K562 (cell line): Measurements from ENCODE around the gene RBM20. TPM values are rescaled to one million over a fixed set of nuclear protein-coding genes. Genes with fewer than 3 reads are reported as not detected.

Experiments used
- CGGBP1 ChIP-seq: fragments of 250-450 bp; sonication (Bioruptor Pico); IDR thresholded peaks from 2 replicates; pipeline ENCODE4 v1.9.0; 2021; ENCODE audit warnings: mild to moderate bottlenecking
- LEF1 ChIP-seq: fragments of 450-650 bp; IDR thresholded peaks from 2 replicates; pipeline ENCODE4 v1.6.1; 2016; ENCODE audit warnings: mild to moderate bottlenecking
- MAFF ChIP-seq: IDR thresholded peaks from 2 replicates; pipeline ENCODE4 v1.6.1; 2012; ENCODE audit warnings: low read length, improper control_type of control experiment
- MCM5 ChIP-seq: fragments of 450-650 bp; IDR thresholded peaks from 2 replicates; pipeline ENCODE4 v1.6.1; 2016; ENCODE audit warnings: low read depth
- OTX1 ChIP-seq: fragments of 450-650 bp; formaldehyde crosslinking; IDR thresholded peaks from 2 replicates; pipeline ENCODE4 v1.4.0; 2022; ENCODE audit warnings: mild to moderate bottlenecking
- RCOR1 ChIP-seq, 2 experiments: IDR thresholded peaks; 2 replicates each; pipeline ENCODE4 v1.6.1; 2012; ENCODE audit warnings: low read depth in 2 of 2, low read length in 2 of 2, borderline replicate concordance in 1 of 2, improper control_type of control experiment in 1 of 2
- RERE ChIP-seq: sonication (generic); formaldehyde crosslinking; IDR thresholded peaks from 2 replicates; pipeline ENCODE4 v1.8.0; 2023; ENCODE audit warnings: missing genetic modification reagents, mild to moderate bottlenecking, borderline replicate concordance
- SMC3 ChIP-seq: conservative IDR thresholded peaks from 2 replicates; pipeline ENCODE4 v1.6.1; 2011; ENCODE audit warnings: low read depth, low read length, improper control_type of control experiment; ENCODE audit not compliant: insufficient read depth
- SOX6 ChIP-seq: fragments of 450-650 bp; IDR thresholded peaks from 2 replicates; pipeline ENCODE4 v1.6.1; 2014; ENCODE audit warnings: mild to moderate bottlenecking
- SRSF7 ChIP-seq: fragments of 200-400 bp; formaldehyde crosslinking; optimal IDR thresholded peaks from 2 replicates; pipeline ENCODE3; 2017; ENCODE audit warnings: mild to moderate bottlenecking, low read depth, low read length
- ZFP30 ChIP-seq: fragments of 250-450 bp; sonication (Bioruptor Pico); IDR thresholded peaks from 2 replicates; pipeline ENCODE4 v1.8.0; 2022; ENCODE audit warnings: moderate library complexity, mild to moderate bottlenecking, inconsistent platforms, borderline replicate concordance
- ZNF695 ChIP-seq: fragments of 450-650 bp; formaldehyde crosslinking; IDR thresholded peaks from 2 replicates; pipeline ENCODE4 v1.4.0; 2020; ENCODE audit warnings: mild to moderate bottlenecking, moderate library complexity
- polyA plus RNA-seq, 8 experiments: library from polyadenylated mRNA; depleted of rRNA in 4 of 8; stranded (reverse) in 5 of 8; unstranded in 3 of 8; fragments of >200 nt; fragmentation: Nextera tagmentation in 2 of 8; fragmentation: Illumina TruSeq in 1 of 8; extraction: Ambion mirVana in 2 of 8; extraction: Trizol in 1 of 8; gene quantifications; 2 replicates each; pipeline versions ENCODE4 v1.2.1 to v1.2.3, GENCODE V29; 2011 to 2014; ENCODE audit warnings: inconsistent platforms in 1 of 8, missing spikeins in 1 of 8
- total RNA-seq, 7 experiments: library from RNA; depleted of rRNA in 6 of 7; stranded (reverse); fragments of >200 nt in 6 of 7; fragmentation: Illumina TruSeq in 2 of 7; extraction: Trizol in 2 of 7; gene quantifications; 2 replicates each; pipeline versions ENCODE4 v1.2.1 to v1.2.3, GENCODE V29; 2011 to 2021; ENCODE audit warnings: low replicate concordance in 1 of 7
- TF ChIP-seq, protein P1 (sequence below): fragments of 150-350 bp; IDR thresholded peaks from 2 replicates; pipeline ENCODE4 v1.6.1; 2014; ENCODE audit warnings: low read depth, mild to moderate bottlenecking, low read length, borderline replicate concordance

RBM20 gene
- total and polyA plus RNA-seq, 9 of the 15 experiments (the other 6 are each of a cell fraction or from before 2014, with no cell fraction given): 0.63 to 5.7 (median 3.2) TPM

DNA sequence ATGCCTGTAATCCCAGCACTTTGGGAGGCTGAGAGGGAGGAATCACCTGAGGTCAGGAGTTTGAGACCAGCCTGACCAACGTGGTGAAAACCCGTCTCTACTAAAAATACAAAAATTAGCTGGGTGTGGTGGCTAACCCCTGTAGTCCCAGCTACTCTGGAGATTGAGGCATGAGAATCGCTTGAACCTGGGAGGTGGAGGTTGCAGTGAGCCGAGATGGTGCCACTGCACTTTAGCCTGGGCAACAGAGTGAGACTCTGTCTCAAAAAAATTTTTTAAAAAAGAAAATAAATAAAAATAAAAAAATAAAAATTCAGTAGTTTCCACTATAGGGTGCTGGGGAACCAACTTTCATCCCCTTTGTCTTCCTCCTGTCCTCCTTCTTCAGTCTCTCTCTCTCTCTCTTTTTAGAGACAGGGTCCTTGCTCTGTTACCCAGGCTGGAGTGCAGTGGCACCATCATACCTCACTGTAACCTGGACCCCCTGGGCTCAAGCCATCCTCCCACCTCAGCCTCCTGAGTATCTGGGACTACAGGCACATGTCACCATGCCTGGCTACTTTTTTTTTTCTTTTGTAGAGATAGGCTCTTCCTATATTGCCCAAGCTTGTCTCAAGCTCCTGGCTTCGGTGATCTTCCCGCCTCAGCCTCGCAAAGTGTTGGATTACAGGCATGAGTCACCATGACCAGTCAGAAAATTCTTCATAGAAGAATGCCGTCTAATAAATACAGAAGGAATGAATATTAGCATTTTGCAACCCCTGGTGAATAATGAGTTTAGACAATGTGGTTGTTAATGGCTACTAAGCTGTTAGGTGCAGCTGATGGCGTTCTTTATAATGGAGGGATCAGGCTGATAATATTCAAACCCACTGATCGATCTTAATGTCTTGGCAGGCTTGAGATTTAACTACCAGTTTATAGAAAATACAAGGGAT lies 20.6 kb downstream of the RBM20 start (continued):
- TF ChIP-seq, protein P1, sequence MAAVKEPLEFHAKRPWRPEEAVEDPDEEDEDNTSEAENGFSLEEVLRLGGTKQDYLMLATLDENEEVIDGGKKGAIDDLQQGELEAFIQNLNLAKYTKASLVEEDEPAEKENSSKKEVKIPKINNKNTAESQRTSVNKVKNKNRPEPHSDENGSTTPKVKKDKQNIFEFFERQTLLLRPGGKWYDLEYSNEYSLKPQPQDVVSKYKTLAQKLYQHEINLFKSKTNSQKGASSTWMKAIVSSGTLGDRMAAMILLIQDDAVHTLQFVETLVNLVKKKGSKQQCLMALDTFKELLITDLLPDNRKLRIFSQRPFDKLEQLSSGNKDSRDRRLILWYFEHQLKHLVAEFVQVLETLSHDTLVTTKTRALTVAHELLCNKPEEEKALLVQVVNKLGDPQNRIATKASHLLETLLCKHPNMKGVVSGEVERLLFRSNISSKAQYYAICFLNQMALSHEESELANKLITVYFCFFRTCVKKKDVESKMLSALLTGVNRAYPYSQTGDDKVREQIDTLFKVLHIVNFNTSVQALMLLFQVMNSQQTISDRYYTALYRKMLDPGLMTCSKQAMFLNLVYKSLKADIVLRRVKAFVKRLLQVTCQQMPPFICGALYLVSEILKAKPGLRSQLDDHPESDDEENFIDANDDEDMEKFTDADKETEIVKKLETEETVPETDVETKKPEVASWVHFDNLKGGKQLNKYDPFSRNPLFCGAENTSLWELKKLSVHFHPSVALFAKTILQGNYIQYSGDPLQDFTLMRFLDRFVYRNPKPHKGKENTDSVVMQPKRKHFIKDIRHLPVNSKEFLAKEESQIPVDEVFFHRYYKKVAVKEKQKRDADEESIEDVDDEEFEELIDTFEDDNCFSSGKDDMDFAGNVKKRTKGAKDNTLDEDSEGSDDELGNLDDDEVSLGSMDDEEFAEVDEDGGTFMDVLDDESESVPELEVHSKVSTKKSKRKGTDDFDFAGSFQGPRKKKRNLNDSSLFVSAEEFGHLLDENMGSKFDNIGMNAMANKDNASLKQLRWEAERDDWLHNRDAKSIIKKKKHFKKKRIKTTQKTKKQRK: no peak
- TF ChIP-seq RCOR1 (IDR thresholded peaks at IDR 0.05; ENCODE audit: borderline replicate concordance in 1 of 2, low read depth in 2 of 2, low read length in 2 of 2) (0 out of 4 replicates have a peak, but pooled peaks of 1 of the 2 experiments have one; percentile 29), LEF1 (no peak), SOX6 (peak; percentile 72), MCM5 (no peak), SRSF7 (no peak), ZNF695 (no peak), MAFF (peak; percentile 86), OTX1 (CRISPR knock-in tag) (no peak), RERE (CRISPR knock-in tag) (no peak), ZFP30 (CRISPR knock-in tag) (no peak), SMC3 (no peak), CGGBP1 (CRISPR knock-in tag) (no peak)
